ENCODE data around the gene DPRX. TPM values are rescaled to one million over a fixed set of nuclear protein-coding genes. Genes with fewer than 3 reads are reported as not detected.

DPRX gene
- total and polyA plus RNA-seq, 2 donors from 2014 or later = not detected

DNA sequence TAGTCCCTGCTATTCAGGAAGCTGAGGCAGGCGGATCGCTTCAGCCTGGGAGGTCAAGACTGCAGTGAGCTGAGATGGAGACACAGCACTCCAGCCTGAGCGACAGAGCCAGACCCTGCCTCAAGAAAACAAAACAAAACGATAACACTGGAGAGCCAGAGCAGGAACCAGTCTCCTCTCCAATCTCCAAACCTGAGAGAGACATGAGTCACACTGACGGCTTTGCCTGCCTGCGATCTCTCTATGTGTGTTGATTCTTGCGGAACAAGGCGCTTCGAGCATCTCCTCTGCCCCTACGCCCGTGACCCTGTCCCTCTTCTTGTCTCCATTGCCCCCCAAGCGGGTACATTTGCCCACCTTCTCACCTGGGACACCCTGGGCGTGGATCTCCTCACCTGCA is 15.6 kb downstream of the DPRX start:
- no peak overlapping the region for H3K27ac ChIP-seq (ENCODE audit: low read depth in 2 of 2, low read length in 2 of 2)
- H3K4me3 ChIP-seq (ENCODE audit: low read length in 3 of 3) = no peak overlapping the region
- intact Hi-C loops (cut with DNase I) = no loop called here
- peaks cover 0 to 4% (median 0%) of the 10 kb centered on the region in 3 donors for H3K9me3 ChIP-seq (ENCODE audit: control insufficient read depth in 2 of 3, insufficient read depth in 1 of 3, low read length in 3 of 3)
- FAIRE-seq = no peak
- H3K4me1 ChIP-seq (ENCODE audit: control insufficient read depth in 2 of 3, insufficient read depth in 2 of 3, low read depth in 1 of 3, low read length in 3 of 3) = no peaks in the 10 kb centered on the region
- H3K27me3 ChIP-seq (ENCODE audit: control insufficient read depth, insufficient read depth, low read length) = no peaks in the 10 kb centered on the region
- no peak for DNase-seq
- H3K9ac ChIP-seq (ENCODE audit: low read length in 3 of 3) = no peak overlapping the region
- no peaks in the 10 kb centered on the region for H3K36me3 ChIP-seq (ENCODE audit: control insufficient read depth in 2 of 3, insufficient read depth in 3 of 3, low read length in 3 of 3)
- TF ChIP-seq, protein P1, sequence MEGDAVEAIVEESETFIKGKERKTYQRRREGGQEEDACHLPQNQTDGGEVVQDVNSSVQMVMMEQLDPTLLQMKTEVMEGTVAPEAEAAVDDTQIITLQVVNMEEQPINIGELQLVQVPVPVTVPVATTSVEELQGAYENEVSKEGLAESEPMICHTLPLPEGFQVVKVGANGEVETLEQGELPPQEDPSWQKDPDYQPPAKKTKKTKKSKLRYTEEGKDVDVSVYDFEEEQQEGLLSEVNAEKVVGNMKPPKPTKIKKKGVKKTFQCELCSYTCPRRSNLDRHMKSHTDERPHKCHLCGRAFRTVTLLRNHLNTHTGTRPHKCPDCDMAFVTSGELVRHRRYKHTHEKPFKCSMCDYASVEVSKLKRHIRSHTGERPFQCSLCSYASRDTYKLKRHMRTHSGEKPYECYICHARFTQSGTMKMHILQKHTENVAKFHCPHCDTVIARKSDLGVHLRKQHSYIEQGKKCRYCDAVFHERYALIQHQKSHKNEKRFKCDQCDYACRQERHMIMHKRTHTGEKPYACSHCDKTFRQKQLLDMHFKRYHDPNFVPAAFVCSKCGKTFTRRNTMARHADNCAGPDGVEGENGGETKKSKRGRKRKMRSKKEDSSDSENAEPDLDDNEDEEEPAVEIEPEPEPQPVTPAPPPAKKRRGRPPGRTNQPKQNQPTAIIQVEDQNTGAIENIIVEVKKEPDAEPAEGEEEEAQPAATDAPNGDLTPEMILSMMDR (IDR thresholded peaks at IDR 0.05; ENCODE audit: borderline replicate concordance, extremely low read depth, insufficient read depth) = no peak

DNA sequence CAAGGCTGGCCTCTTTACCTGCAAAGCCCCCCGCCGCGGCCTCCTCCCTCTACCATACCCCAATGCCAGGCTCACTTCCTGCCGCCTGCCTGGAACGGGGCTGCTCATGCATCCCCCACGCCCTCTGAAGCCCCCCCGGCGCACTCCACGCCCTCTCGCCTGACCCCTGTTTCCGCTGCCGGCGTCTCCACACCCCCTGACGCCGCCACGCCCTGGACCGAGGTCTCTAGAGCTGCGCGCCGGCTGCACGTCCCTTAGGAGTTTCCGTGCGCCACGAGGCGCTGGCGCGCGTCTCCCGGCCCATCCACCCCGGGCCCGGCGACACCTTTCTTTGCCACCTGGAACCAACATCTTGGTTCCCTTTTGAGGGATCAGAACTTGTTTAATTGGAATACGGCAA is 16.0 kb downstream of the DPRX start:
- FAIRE-seq = no peak
- no peak overlapping the region for H3K9ac ChIP-seq (ENCODE audit: low read length in 3 of 3)
- intact Hi-C loops (cut with DNase I) = no loop called here

DNA sequence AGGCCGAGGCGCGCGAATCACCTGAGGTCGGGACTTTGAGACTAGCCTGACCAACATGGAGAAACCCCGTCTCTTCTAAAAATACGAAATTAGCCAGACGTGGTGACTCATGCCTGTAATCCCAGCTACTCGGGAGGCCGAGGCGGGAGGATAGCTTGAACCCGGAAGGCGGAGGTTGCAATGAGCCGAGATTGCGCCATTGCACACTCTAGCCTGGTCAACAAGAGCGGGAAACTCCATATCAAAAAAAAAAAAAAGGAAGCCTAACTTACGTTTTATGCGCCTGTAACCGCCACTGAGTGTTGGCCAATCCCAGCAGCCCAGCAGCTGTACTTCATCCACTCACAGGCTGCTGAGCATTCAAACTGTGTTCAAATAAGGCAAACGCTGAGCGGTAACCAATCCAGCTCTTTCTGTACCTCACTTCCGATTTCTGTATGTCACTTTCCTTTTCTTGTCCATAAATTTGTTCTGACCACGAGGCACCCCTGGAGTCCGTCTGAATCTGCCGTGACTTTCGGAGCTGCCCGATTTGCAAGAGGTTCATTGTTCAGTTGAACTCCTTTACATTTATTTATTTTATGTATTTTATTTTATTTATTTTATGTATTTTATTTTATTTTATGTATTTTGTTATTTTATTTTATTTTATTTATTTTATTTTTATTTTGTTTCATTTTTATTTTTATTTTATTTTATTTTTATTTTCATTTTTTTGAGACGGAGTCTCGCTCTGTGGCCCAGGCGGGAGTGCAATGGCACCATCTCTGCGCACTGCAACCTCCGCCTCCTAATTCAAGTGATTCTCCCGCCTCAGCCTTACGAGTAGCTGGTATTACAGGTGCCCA is 18.2 kb downstream of the DPRX start:
- Histone ChIP-seq H3K27ac (ENCODE audit: low read depth in 2 of 2, low read length in 2 of 2) (no peak overlapping the region), H3K27me3 (ENCODE audit: control insufficient read depth, insufficient read depth, low read length) (no peaks in the 10 kb centered on the region), H3K4me1 (ENCODE audit: control insufficient read depth in 2 of 3, insufficient read depth in 2 of 3, low read depth in 1 of 3, low read length in 3 of 3) (no peaks in the 10 kb centered on the region), H3K9ac (ENCODE audit: low read length in 3 of 3) (no peak overlapping the region), H3K36me3 (ENCODE audit: control insufficient read depth in 2 of 3, insufficient read depth in 3 of 3, low read length in 3 of 3) (no peaks in the 10 kb centered on the region), H3K9me3 (ENCODE audit: control insufficient read depth in 2 of 3, insufficient read depth in 1 of 3, low read length in 3 of 3) (peaks cover 0 to 4% (median 0%) of the 10 kb centered on the region in 3 donors), H3K4me3 (ENCODE audit: low read length in 3 of 3) (no peak overlapping the region)
- FAIRE-seq (peak; percentile 72), DNase-seq (no peak)
- intact Hi-C loops (cut with DNase I) = no loop called here
- TF ChIP-seq, protein P1 (IDR thresholded peaks at IDR 0.05; ENCODE audit: borderline replicate concordance, extremely low read depth, insufficient read depth) = no peak

More for the DNA sequence above, 16.0 kb downstream of the DPRX start:
- no peak overlapping the region for H3K27ac ChIP-seq (ENCODE audit: low read depth in 2 of 2, low read length in 2 of 2)
- peaks cover 0 to 4% (median 0%) of the 10 kb centered on the region in 3 donors for H3K9me3 ChIP-seq (ENCODE audit: control insufficient read depth in 2 of 3, insufficient read depth in 1 of 3, low read length in 3 of 3)
- no peaks in the 10 kb centered on the region for H3K36me3 ChIP-seq (ENCODE audit: control insufficient read depth in 2 of 3, insufficient read depth in 3 of 3, low read length in 3 of 3)
- no peak for DNase-seq
- H3K27me3 ChIP-seq (ENCODE audit: control insufficient read depth, insufficient read depth, low read length) = no peaks in the 10 kb centered on the region
- TF ChIP-seq, protein P1 (IDR thresholded peaks at IDR 0.05; ENCODE audit: borderline replicate concordance, extremely low read depth, insufficient read depth) = no peak
- no peak overlapping the region for H3K4me3 ChIP-seq (ENCODE audit: low read length in 3 of 3)
- no peaks in the 10 kb centered on the region for H3K4me1 ChIP-seq (ENCODE audit: control insufficient read depth in 2 of 3, insufficient read depth in 2 of 3, low read depth in 1 of 3, low read length in 3 of 3)

Measured in kidney (tissue), 14 donors.